CD14-positive monocyte (primary cell): Measurements from ENCODE around the gene RCN1. TPM values are rescaled to one million over a fixed set of nuclear protein-coding genes. Genes with fewer than 3 reads are reported as not detected.

Experiments
- DNase-seq, 3 donors: peaks; one replicate each; pipeline ENCODE4 v3.0.0-alpha.2; 2011 to 2022
- H2AFZ ChIP-seq: 2 replicates; pipeline ENCODE4 v1.6.0; 2012; ENCODE audit warnings: mild to moderate bottlenecking, low read depth, low read length, inconsistent platforms; ENCODE audit not compliant: insufficient read depth, poor library complexity, severe bottlenecking
- H3K27ac ChIP-seq, 2 donors: 1 replicate in 1 of 2; 2 replicates in 1 of 2; pipeline ENCODE4 v1.5.1; 2012 to 2013; ENCODE audit warnings: low read length in 2 of 2, control low read depth in 1 of 2, inconsistent platforms in 1 of 2, low read depth in 1 of 2, mild to moderate bottlenecking in 1 of 2
- H3K27me3 ChIP-seq, 2 donors: one replicate each; pipeline versions ENCODE4 v1.6.0 to v1.6.1; 2011 to 2013; ENCODE audit warnings: low read length in 2 of 2; ENCODE audit not compliant: control insufficient read depth in 2 of 2, insufficient read depth in 2 of 2
- H3K36me3 ChIP-seq, 2 donors: replicated peaks in 1 of 2; 1 replicate in 1 of 2; 2 replicates in 1 of 2; pipeline versions ENCODE4 v1.5.1 to v1.6.1; 2012 to 2013; ENCODE audit warnings: low read length in 2 of 2, control low read depth in 1 of 2, inconsistent platforms in 1 of 2, mild to moderate bottlenecking in 1 of 2; ENCODE audit not compliant: insufficient read depth in 2 of 2, control insufficient read depth in 1 of 2
- H3K4me1 ChIP-seq, 2 donors: 1 replicate in 1 of 2; 2 replicates in 1 of 2; pipeline versions ENCODE4 v1.5.1 to v1.6.1; 2012 to 2013; ENCODE audit warnings: low read length in 2 of 2, control low read depth in 1 of 2, inconsistent platforms in 1 of 2, mild to moderate bottlenecking in 1 of 2, moderate library complexity in 1 of 2; ENCODE audit not compliant: insufficient read depth in 2 of 2, control insufficient read depth in 1 of 2
- H3K4me2 ChIP-seq: replicated peaks from 2 replicates; pipeline ENCODE3; 2012; ENCODE audit warnings: low read length, moderate library complexity, mild to moderate bottlenecking; ENCODE audit not compliant: poor library complexity, severe bottlenecking; ENCODE audit errors: extremely low read depth
- H3K4me3 ChIP-seq, 3 experiments: fragments of 200-600 bp in 1 of 3; sonication (generic) in 1 of 3; replicated peaks in 1 of 3; 1 replicate in 2 of 3; 2 replicates in 1 of 3; pipeline ENCODE4 v1.5.1; 2011 to 2013; ENCODE audit warnings: low read length in 3 of 3, mild to moderate bottlenecking in 3 of 3, control low read depth in 2 of 3, low read depth in 2 of 3, inconsistent platforms in 1 of 3, moderate library complexity in 1 of 3
- H3K79me2 ChIP-seq: 2 replicates; pipeline ENCODE4 v1.6.0; 2012; ENCODE audit warnings: mild to moderate bottlenecking, control low read depth, inconsistent platforms, low read length, moderate library complexity; ENCODE audit not compliant: insufficient read depth
- H3K9ac ChIP-seq: 2 replicates; pipeline ENCODE4 v1.6.0; 2017; ENCODE audit warnings: low read length, mild to moderate bottlenecking; ENCODE audit not compliant: insufficient read depth, poor library complexity, severe bottlenecking
- H3K9me3 ChIP-seq, 2 donors: replicated peaks in 1 of 2; 1 replicate in 1 of 2; 2 replicates in 1 of 2; pipeline versions ENCODE4 v1.5.1 to v1.6.1; 2012 to 2013; ENCODE audit warnings: low read length in 2 of 2, control low read depth in 1 of 2; ENCODE audit not compliant: control insufficient read depth in 1 of 2, insufficient read depth in 1 of 2
- H4K20me1 ChIP-seq: 2 replicates; pipeline ENCODE4 v1.6.0; 2012; ENCODE audit warnings: mild to moderate bottlenecking, low read length, control low read depth, moderate library complexity; ENCODE audit not compliant: insufficient read depth
- H3K27ac Mint-ChIP-seq, 7 donors: one replicate each; pipeline ENCODE4 v1.8.0; 2020; ENCODE audit warnings: mild to moderate bottlenecking in 7 of 7, mixed read lengths in 7 of 7, moderate library complexity in 6 of 7, inconsistent platforms in 2 of 7
- H3K27me3 Mint-ChIP-seq, 3 donors: one replicate each; pipeline ENCODE4 v1.8.0; 2021 to 2022; ENCODE audit warnings: low read depth in 3 of 3, mild to moderate bottlenecking in 3 of 3, mixed read lengths in 3 of 3, moderate library complexity in 3 of 3, inconsistent platforms in 1 of 3
- H3K36me3 Mint-ChIP-seq, 2 donors: one replicate each; pipeline ENCODE4 v1.8.0; 2020; ENCODE audit warnings: mixed read lengths in 2 of 2, inconsistent platforms in 1 of 2, mild to moderate bottlenecking in 1 of 2
- H3K4me1 Mint-ChIP-seq: one replicate; pipeline ENCODE4 v1.8.0; 2020; ENCODE audit warnings: mild to moderate bottlenecking, mixed read lengths
- H3K4me3 Mint-ChIP-seq, 2 donors: one replicate each; pipeline ENCODE4 v1.8.0; 2020; ENCODE audit warnings: mild to moderate bottlenecking in 2 of 2, mixed read lengths in 2 of 2, moderate library complexity in 1 of 2
- H3K9me3 Mint-ChIP-seq, 7 donors: one replicate each; pipeline ENCODE4 v1.8.0; 2020 to 2022; ENCODE audit warnings: mixed read lengths in 7 of 7, mild to moderate bottlenecking in 6 of 7, moderate library complexity in 6 of 7, inconsistent platforms in 2 of 7
- WGBS: methylation state at CpG from one replicate; pipeline ENCODE4 v1.1.5; 2013; ENCODE audit warnings: missing lambda C conversion rate; ENCODE audit not compliant: insufficient coverage; 5-methylcytosine and 5-hydroxymethylcytosine counted together
- intact Hi-C, 2 donors: fragments of 100-400 bp; cut with micrococcal nuclease; formaldehyde crosslinking; loops; one replicate each; pipeline versions ENCODE4 v1.15.0 to v1.15.1; 2023
- polyA plus RNA-seq, 3 donors: library from polyadenylated mRNA; depleted of rRNA in 1 of 3; unstranded in 2 of 3; stranded (reverse) in 1 of 3; fragments of 300-500 nt in 2 of 3; fragments of >200 nt in 1 of 3; fragmentation: Illumina TruSeq in 2 of 3; gene quantifications; 1 replicate in 2 of 3; 2 replicates in 1 of 3; pipeline ENCODE4 v1.2.3, GENCODE V29; 2012 to 2021
- TF ChIP-seq, protein P1 (sequence below): fragments of 200-600 bp; IDR thresholded peaks from one replicate; pipeline ENCODE4 v1.8.0; 2022; ENCODE audit warnings: antibody characterized with exemption, mild to moderate bottlenecking

RCN1 gene
- polyA plus RNA-seq, 3 donors, result 7.3 to 22.0 (median 20.5) TPM

DNA sequence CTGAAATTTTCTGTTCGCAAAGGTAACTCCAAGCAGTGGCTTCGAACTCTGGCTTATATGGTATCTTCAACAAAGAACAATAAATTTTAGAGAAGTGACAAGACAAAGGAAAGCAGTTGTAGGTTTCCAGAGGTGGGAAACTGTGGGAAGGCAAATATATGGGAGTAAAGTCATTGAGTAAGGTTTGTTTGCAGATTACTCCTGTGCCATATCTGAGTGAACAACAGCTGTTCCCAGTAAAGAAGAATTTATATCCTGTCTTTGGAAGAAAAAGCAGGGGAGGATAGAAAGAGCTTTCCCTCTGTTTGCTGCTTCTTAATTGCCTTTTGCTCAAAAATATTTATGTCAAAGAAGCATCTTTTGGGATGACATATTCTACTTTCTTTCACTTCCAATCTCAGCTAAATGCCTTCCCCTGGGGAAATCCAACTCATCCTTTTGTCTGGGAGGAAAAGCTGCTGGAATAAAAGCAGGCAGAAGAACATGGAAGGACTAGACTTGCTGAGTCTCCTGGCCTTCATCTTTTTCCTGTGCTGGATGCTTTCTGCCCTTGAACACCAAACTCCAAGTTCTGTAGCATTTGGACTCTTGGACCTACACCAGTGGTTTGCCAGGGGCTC is 10.4 kb upstream of the RCN1 start:
- H3K4me3 Mint-ChIP-seq, result no peak overlapping the region

DNA sequence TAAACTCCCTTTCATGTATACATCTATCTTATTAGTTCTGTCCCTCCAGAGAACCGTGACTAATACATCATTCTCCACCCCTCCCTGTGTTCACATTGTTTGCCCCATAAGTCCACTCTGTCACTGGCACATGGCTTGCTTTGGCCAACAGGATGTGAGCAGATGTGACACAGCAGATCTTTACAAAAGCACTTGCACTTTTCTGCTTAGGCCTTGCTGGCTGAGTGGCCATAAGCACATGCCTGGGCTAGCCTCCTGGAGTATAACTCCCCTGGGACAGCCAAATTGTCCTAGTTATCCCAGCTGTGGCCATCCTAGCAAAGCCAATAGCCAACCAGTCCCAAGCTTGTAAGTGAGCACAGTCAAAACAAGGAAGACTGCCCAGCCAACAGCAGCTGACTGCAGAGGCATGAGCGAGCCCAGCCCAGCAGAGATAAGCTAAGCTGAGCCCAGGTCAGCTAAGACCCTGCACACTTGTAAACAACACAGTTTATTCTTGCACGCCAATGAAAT is 9.7 kb upstream of the RCN1 start:
- intact Hi-C loops, result no loop called here
- Mint-ChIP-seq H3K4me3 (no peak overlapping the region), H3K27me3 (peaks cover 2 to 6% (median 4%) of the 10 kb centered on the region in 3 donors), H3K4me1 (peaks cover 15% of the 10 kb centered on the region), H3K36me3 (no peaks in the 10 kb centered on the region), H3K27ac (peak overlapping the region in 3 of 7 donors; percentile 26 to 66 (median 43)), H3K9me3 (peaks cover 2 to 14% (median 9%) of the 10 kb centered on the region in 7 donors)
- peaks cover 3 to 6% of the 10 kb centered on the region in 2 donors for H3K4me1 ChIP-seq
- no peak overlapping the region for H3K4me3 ChIP-seq
- peak; percentile 37 to 76 (median 60) for DNase-seq
- peak overlapping the region in 1 of 2 donors; percentile 9 for H3K27ac ChIP-seq
- no peak overlapping the region for H3K9ac ChIP-seq
- H3K79me2 ChIP-seq, result no peaks in the 10 kb centered on the region
- no peaks in the 10 kb centered on the region for H3K27me3 ChIP-seq
- no peaks in the 10 kb centered on the region for H3K9me3 ChIP-seq
- no peak overlapping the region for H3K4me2 ChIP-seq
- H3K36me3 ChIP-seq, result no peaks in the 10 kb centered on the region
- TF ChIP-seq, protein P1, sequence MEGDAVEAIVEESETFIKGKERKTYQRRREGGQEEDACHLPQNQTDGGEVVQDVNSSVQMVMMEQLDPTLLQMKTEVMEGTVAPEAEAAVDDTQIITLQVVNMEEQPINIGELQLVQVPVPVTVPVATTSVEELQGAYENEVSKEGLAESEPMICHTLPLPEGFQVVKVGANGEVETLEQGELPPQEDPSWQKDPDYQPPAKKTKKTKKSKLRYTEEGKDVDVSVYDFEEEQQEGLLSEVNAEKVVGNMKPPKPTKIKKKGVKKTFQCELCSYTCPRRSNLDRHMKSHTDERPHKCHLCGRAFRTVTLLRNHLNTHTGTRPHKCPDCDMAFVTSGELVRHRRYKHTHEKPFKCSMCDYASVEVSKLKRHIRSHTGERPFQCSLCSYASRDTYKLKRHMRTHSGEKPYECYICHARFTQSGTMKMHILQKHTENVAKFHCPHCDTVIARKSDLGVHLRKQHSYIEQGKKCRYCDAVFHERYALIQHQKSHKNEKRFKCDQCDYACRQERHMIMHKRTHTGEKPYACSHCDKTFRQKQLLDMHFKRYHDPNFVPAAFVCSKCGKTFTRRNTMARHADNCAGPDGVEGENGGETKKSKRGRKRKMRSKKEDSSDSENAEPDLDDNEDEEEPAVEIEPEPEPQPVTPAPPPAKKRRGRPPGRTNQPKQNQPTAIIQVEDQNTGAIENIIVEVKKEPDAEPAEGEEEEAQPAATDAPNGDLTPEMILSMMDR, result no peak
- H4K20me1 ChIP-seq, result no peaks in the 10 kb centered on the region
- H2AFZ ChIP-seq, result peak overlapping the region; percentile 24
- WGBS, result 81% methylated on average over 2 of the region's 3 CpGs

More for the DNA sequence above, 10.4 kb upstream of the RCN1 start:
- Histone ChIP-seq H4K20me1 (no peaks in the 10 kb centered on the region), H3K4me3 (no peak overlapping the region), H3K27me3 (no peaks in the 10 kb centered on the region), H3K4me1 (peaks cover 3 to 6% of the 10 kb centered on the region in 2 donors), H3K4me2 (no peak overlapping the region), H2AFZ (no peak overlapping the region), H3K36me3 (no peaks in the 10 kb centered on the region), H3K9ac (no peak overlapping the region), H3K9me3 (no peaks in the 10 kb centered on the region), H3K79me2 (no peaks in the 10 kb centered on the region), H3K27ac (no peak overlapping the region)
- no peaks in the 10 kb centered on the region for H3K36me3 Mint-ChIP-seq
- H3K4me1 Mint-ChIP-seq, result peaks cover 15% of the 10 kb centered on the region
- TF ChIP-seq, protein P1, result no peak
- intact Hi-C loops, result no loop called here
- H3K27me3 Mint-ChIP-seq, result peaks cover 2 to 6% (median 3%) of the 10 kb centered on the region in 3 donors
- WGBS, result no CpG with 5 or more reads among the region's 2 CpGs
- H3K27ac Mint-ChIP-seq, result peak overlapping the region in 1 of 7 donors; percentile 43
- no peak for DNase-seq
- peaks cover 4 to 14% (median 10%) of the 10 kb centered on the region in 7 donors for H3K9me3 Mint-ChIP-seq
